Measurements from ENCODE around the gene RIMBP2.

DNA sequence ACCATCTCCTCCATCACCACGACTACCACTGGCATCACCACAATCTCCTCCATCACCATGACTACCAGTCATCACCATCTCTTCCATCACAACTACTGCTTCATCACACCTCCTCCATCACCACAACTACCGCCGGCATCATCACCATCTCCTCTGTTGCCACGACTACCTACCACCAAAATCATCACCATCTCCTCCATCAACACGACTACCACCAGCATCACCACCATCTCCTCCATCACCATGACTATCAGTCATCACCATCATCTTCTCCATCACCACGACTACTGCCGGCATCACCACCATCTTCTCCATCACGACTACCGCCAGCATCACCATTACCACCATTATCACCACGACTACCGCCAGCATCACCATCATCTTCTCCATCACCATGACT is 89.5 kb downstream of the RIMBP2 start:
- no peak for TF ChIP-seq POLR2A (IDR thresholded peaks at IDR 0.05)
- TF ChIP-seq, protein P1, sequence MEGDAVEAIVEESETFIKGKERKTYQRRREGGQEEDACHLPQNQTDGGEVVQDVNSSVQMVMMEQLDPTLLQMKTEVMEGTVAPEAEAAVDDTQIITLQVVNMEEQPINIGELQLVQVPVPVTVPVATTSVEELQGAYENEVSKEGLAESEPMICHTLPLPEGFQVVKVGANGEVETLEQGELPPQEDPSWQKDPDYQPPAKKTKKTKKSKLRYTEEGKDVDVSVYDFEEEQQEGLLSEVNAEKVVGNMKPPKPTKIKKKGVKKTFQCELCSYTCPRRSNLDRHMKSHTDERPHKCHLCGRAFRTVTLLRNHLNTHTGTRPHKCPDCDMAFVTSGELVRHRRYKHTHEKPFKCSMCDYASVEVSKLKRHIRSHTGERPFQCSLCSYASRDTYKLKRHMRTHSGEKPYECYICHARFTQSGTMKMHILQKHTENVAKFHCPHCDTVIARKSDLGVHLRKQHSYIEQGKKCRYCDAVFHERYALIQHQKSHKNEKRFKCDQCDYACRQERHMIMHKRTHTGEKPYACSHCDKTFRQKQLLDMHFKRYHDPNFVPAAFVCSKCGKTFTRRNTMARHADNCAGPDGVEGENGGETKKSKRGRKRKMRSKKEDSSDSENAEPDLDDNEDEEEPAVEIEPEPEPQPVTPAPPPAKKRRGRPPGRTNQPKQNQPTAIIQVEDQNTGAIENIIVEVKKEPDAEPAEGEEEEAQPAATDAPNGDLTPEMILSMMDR (IDR thresholded peaks at IDR 0.05), result no peak

Data from lower leg skin (tissue), 3 donors.